ENCODE results near the gene SAMD11. TPM values are rescaled to one million over a fixed set of nuclear protein-coding genes. Genes with fewer than 3 reads are reported as not detected.
"Not testable (repeated sequence)": the region's sequence is repeated elsewhere in the genome, so short reads cannot be mapped to it uniquely, and the experiment has no call there.

The SAMD11 gene
- total RNA-seq, 1 donor from 2014 or later: 1.7 TPM

DNA sequence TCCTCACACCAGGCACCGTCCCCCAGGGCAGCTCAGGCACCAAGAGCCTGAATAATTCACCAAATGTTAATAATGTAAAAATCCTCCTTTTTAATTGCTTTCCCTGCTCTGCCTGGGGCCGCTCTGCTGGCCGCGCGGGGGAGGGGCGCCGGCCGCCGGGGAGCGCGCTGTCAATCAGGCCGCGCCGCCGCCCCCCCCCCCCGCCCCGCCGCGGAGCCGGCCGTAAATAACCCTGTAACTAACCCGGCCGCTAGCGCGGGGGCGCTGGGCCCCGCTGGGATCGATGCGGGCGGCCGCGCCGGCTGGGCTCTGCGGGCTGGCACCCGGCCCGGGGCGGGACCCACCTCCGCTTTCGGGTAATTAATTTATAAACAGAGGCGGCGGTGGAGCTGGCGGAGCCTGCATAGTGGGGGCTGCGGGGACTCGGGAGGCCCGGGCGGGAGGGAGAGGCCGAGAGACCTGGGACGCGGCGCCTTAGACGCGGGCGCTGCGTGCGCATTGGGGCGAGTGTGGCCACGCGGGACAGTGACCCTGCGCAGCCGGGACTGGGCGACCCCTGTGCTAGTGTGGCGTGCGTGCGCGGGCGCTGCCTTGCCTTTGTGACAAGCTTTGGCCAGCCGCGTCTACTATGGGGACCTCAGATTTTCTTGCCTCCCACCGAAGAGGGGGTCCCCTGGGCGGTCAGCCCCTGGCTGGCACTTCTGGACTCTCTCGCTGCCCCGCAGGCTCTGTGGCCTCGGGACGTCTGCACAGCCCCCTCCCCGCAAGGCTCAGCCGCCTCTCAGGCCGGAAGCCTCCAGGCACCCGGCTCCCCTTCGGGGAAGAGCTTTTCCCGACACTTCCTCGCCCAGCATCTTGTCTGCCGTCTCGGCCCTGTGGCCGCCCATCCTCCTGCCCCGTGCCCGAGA, 16.6 kb downstream of the SAMD11 start:
- intact Hi-C loops (cut with DNase I): no loop called here
- peak; percentile 11 for ATAC-seq
- no peak for DNase-seq (ENCODE audit: missing footprints)

DNA sequence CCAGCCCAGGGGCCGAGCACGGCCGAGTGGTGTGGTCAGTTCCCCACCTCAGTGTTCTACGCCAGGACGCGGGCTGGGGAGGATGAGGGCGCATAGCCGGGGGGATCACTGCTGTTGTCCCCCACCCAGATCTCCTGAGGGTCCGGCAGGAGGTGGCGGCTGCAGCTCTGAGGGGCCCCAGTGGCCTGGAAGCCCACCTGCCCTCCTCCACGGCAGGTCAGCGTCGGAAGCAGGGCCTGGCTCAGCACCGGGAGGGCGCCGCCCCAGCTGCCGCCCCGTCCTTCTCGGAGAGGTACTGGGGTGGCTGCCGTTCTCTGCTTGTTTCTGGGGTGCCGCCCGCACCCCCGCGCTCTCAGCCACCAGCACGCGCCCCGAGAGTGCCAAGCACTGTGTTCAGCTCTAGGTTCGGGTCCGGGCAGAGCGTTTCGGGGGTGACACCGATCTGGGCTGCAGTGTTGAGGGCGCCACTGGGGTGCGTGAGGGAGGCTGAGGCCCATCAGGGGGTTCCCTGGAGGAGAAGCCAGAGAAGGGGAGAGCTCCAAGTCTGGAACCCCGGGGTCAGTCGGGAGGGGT, 17.4 kb downstream of the SAMD11 start:
- no peak for ATAC-seq
- DNase-seq (ENCODE audit: missing footprints): no peak
- intact Hi-C loops (cut with DNase I): no loop called here

DNA sequence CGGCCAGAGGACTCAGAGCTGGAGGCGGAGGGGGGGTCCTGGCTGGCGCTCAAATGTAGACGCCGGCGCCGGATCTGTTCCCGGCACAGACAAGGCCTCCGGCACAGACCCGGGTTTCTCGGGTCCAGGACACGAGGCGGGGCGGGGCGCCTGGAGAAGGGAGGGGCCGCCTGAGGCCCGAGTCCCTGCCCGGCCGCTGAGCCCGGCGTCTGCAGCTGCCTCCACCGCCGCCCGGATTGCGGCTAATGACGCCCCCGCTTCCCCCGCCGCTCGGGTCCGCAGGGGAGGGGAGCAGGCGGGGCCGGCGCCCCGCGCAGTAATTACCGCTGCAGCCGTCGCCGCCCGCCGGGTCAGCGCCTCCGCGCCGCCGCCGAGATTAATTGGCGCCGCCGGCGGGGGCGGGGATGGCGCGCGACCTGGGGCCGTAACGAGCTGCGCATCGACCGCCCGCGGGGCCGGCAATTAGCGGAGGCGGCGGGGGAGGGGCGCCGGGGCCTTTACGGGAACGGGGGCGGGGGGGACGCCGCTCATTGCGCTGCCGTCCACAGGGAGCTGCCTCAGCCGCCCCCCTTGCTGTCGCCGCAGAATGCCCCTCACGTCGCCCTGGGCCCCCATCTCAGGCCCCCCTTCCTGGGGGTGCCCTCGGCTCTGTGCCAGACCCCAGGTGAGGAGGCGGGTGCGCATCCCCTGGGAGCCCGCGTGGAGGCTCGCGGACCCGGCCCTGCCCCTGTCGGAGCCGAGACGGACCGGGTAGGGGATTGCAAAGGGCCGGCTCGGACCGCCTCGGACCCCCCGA, 18.1 kb downstream of the SAMD11 start:
- peak; percentile 36 for ATAC-seq
- intact Hi-C loops (cut with DNase I): no loop called here

DNA sequence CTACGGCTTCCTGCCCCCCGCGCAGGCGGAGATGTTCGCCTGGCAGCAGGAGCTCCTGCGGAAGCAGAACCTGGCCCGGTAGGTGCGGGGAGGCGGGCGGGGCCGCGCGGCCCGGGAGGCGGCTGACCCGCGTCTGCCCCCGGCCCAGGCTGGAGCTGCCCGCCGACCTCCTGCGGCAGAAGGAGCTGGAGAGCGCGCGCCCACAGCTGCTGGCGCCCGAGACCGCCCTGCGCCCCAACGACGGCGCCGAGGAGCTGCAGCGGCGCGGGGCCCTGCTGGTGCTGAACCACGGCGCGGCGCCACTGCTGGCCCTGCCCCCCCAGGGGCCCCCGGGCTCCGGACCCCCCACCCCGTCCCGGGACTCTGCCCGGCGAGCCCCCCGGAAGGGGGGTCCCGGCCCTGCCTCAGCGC, 18.7 kb downstream of the SAMD11 start:
- DNase-seq (ENCODE audit: missing footprints) (no peak), ATAC-seq (no peak)
- intact Hi-C loops (cut with DNase I): no loop called here

More for the DNA sequence above, 18.1 kb downstream of the SAMD11 start:
- DNase-seq (ENCODE audit: missing footprints): peak; percentile 88

DNA sequence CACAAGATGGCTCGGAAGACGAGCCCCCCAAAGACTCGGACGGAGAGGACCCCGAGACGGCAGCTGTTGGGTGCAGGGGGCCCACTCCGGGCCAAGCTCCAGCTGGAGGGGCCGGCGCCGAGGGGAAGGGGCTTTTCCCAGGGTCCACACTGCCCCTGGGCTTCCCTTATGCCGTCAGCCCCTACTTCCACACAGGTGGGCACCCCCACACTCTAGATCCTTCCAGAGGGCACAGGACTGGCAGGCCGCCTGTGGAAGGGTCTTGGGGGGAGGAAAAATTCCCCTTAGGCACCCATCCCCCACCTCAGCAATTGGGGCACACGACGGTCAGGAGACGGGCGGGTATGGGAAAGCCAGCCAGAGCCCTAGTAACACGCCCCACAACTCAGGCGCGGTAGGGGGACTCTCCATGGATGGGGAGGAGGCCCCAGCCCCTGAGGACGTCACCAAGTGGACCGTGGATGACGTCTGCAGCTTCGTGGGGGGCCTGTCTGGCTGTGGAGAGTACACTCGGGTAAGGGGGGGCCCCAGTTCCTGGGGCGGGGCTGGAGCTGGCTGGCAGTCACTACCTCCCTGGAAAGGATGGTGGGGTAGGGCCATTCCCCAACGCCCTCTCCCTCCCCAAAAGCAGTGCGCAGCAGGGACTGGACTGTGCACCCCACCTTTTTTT, 19.3 kb downstream of the SAMD11 start:
- DNase-seq (ENCODE audit: missing footprints): peak; percentile 87
- ATAC-seq: peak; percentile 37
- intact Hi-C loops (cut with DNase I): no loop called here

DNA sequence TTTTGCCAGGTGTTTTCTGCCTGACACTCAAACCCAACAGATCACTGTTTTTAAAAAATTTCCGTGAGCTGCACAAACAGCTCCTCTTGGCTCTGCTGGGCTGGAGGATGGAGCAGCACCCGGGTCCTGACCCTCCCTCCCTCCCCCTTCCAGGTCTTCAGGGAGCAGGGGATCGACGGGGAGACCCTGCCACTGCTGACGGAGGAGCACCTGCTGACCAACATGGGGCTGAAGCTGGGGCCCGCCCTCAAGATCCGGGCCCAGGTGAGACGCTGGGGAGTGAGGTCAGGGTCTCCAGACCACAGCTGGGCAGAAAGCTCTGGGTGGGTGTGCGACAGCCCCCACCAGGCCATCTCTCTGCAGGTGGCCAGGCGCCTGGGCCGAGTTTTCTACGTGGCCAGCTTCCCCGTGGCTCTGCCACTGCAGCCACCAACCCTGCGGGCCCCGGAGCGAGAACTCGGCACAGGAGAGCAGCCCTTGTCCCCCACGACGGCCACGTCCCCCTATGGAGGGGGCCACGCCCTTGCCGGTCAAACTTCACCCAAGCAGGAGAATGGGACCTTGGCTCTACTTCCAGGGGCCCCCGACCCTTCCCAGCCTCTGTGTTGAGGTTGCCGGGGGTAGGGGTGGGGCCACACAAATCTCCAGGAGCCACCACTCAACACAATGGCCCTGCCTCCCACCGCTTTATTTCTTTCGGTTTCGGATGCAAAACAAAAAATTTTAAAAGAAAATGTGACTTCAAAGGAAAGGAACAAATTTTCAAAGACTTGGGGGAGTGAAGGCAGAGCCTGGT, 20.0 kb downstream of the SAMD11 start:
- DNase-seq (ENCODE audit: missing footprints) (no peak), ATAC-seq (no peak)
- intact Hi-C loops (cut with DNase I): no loop called here

DNA sequence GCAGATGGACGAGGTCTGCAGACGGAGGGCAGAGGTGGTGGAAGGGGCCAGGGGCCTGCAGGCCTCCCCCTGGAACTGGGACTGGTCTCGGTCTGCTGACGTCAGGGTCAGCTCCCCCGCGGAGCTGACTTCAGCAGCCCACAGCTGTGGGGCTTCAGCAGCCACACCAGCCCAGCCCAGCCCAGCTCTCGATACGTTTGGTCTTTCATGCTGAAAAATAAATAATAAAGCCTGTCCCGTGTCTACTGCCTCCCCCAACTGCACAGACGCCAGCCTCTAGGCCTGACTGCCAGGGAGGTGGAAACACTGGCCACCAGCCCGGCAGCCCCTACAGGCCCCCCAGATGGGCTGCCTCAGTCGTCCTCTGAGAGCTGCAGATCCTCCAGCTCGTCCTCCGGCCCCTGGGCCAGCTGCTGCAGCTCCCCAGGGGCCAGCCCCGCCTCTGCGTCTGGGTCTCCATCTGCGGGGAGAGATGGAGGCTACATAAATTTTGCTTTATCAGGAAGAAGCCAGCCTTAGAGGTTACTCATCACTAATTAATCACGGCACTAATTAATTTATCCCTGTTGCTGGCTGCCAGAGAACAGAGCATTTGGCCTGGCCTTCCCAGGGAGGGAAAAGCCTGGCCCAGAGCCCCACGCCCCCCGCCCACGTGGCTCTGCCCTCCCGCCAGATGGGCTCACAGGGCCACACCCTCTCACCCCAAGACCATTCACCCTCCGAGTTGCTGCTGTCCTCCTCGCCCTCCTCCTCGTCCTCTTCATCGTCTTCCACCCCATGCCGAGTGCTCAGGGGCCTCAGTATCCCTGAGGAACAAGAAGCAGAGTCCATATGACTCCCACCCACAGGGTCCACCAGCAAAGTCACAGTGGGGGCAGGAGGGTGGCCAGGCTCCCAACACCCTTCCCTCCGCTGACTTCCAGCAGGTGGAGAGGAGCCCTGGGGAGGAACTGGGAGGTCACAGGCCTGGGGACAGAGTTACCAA, 20.9 kb downstream of the SAMD11 start:
- intact Hi-C loops (cut with DNase I): no loop called here
- ATAC-seq (peak; percentile 46), DNase-seq (ENCODE audit: missing footprints) (no peak)

DNA sequence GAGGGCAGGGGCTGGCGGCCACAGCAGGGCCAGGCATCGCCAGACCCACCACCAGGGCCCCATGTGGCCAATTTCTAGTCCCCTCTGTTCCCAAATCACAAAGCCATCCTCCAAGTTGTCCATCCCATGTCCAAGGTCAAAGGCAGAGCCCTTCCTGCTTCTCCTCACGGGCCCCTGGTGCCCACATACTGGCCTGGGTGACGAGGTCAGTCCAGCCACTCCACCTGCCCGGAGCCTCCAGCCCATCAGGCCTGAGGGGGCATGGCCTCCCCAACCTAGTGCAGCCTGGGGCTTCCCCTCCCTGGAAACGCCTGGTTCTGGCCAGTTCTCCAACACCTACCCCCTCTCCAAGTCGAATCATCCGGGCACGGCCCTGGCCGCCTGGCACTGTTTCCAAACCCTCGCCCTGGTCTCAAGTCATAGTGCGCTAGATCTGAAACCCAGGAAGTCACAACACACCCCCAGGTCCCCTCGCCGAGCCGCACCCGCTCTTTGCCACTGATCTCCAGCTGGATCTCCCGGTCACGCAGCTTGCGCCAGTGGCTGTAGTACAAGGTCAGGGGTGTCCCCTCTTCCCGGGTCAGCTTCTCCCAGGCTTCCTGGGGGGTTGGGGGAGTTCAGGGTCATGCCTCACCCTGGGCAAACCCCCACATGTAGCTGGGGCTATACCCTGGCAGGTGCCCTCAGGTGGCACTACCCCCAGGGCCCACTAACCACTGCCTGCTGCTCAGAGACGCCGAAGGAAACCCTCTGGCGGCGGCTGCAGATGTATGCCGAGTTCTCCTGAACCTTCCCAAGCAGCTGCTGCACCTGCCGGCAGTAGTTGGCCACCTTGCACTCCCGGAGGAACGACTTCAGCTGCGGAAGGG, 22.2 kb downstream of the SAMD11 start:
- ATAC-seq (no peak), DNase-seq (ENCODE audit: missing footprints) (no peak)
- intact Hi-C loops (cut with DNase I): no loop called here

DNA sequence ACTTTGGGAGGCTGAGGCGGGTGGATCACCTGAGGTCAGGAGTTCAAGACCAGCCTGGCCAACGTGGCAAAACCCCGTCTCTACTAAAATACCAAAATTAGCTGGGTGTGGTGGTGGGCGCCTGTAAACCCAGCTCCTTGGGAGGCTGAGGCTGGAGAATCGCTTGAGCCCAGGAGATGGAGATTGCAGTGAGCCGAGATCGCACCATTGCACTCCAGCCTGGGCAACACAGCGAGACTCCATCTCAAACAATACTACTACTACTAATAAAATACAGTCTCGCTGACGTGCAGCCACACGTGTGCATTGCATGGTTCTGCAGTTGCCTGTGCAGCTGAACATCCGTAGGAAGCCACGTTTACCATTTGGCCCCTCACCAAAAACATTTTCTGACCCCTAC, 23.1 kb downstream of the SAMD11 start:
- DNase-seq (ENCODE audit: missing footprints); intact Hi-C loops (cut with DNase I); ATAC-seq: not testable (repeated sequence)

DNA sequence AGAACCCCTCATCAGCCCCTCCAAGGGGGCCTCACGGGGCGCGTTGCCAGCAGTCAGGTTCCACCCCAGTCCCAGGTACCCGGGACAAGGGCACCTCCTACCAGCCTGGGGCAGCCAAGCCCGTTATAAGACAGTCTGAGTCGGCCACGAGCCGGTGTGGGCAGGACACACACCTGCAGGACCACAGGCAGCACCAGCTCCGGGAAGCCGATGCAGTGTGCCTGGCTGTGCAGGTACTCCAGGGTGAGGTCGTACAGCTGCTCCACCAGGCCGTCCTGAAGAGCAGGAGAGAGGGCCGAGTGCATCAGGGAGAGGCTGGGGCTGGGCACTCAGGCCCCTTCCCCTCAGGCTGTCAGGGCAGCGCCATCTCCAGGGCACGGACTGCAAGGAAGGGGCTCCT, 24.2 kb downstream of the SAMD11 start:
- intact Hi-C loops (cut with DNase I): no loop called here
- DNase-seq (ENCODE audit: missing footprints): no peak
- no peak for ATAC-seq

DNA sequence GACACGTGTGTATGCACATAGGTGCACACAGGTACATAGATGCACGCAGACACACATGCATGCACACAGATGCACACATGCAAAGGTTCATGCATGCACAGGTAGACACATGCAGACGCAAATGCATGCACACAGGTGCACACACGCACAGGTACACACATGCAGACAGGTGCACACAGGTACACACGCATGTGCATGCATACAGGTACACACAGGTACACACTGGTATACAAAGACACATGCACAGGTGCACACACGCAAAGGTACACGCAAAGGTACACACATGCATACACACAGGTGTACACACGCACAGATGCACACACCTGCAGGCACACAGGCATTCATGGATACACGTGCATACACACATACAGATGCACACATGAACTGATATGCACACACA, 26.5 kb downstream of the SAMD11 start:
- ATAC-seq: no peak
- intact Hi-C loops (cut with DNase I): no loop called here
- no peak for DNase-seq (ENCODE audit: missing footprints)

DNA sequence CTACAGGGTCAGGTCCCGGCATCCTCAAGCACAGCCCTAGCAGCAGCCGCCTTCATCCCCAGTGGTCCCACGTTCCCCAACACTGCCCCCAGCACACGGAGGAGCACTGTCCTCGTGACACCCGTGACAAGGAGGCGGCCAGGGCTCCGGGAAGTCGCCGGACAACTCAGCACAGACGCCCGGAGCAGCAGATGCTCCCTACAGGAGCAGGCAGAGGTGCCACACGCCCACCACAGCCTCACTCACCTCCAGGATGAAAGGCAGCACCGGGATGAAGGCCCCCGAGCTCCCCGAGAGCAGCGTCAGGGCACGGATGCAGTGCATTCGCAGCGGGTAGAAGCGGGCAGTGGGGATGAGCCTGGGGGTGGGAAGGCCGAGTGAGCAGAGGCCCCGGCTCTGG, 27.2 kb downstream of the SAMD11 start:
- ATAC-seq (no peak), DNase-seq (ENCODE audit: missing footprints) (no peak)
- intact Hi-C loops (cut with DNase I): no loop called here

DNA sequence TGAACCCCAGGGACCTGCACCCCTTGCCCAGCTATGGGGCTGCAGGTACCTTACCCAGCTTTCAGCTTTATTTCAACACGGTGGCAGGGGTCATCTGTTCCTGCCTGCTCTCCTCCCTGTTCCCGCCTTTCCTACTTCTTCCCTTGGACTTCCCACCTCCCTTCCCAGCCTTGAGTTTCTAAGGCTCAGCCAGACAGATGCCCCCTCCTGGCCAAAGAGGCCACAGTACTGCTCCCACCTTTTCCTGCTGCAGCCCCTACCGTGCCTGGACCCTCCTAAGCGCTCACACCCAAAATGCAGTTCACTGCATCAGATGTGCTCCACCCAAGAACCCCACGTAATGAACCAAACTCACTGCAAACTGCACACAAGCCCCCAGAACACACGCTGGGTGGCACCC, 27.6 kb downstream of the SAMD11 start:
- intact Hi-C loops (cut with DNase I): no loop called here
- no peak for ATAC-seq
- no peak for DNase-seq (ENCODE audit: missing footprints)

DNA sequence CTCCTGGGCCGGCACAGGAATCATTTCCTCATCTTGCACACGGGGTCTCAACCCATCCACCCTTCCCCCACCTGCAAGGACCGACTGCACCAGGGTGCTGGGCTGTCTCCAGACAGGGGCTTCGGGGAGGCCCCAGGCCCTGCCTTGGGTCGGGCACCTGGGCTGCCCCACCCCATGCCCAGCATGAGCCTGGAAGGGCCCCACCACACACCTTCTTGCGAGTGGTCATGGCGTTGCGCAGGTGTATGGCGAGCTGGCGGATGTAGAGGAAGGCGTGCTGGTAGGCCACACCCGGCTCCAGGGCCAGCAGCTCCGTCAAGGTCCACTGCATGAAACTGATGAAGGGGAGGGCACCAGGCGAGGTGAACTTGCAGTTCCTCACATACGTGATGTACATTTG, 28.5 kb downstream of the SAMD11 start:
- intact Hi-C loops (cut with DNase I): no loop called here
- DNase-seq (ENCODE audit: missing footprints): no peak
- ATAC-seq: no peak

DNA sequence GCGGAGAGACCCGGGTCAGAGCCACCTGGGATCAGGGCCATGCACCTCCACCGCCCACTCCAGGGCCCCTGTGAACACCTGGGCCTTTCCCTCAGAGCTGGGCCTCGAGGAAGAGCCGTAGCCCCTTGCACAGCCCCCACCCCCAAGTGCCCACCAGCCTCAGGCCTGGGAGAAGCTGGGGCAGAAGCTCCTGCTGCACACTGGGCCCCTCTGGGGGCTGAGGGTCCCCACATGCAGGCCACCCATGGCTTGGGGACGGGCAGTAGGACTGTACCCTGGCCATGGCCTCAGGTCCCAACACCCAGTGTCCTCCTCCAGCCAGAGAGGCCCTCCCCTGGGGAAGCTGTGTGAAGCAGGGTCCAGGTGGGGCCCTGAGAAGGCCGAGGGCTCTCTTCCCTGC, 28.9 kb downstream of the SAMD11 start:
- ATAC-seq: no peak
- intact Hi-C loops (cut with DNase I): no loop called here

DNA sequence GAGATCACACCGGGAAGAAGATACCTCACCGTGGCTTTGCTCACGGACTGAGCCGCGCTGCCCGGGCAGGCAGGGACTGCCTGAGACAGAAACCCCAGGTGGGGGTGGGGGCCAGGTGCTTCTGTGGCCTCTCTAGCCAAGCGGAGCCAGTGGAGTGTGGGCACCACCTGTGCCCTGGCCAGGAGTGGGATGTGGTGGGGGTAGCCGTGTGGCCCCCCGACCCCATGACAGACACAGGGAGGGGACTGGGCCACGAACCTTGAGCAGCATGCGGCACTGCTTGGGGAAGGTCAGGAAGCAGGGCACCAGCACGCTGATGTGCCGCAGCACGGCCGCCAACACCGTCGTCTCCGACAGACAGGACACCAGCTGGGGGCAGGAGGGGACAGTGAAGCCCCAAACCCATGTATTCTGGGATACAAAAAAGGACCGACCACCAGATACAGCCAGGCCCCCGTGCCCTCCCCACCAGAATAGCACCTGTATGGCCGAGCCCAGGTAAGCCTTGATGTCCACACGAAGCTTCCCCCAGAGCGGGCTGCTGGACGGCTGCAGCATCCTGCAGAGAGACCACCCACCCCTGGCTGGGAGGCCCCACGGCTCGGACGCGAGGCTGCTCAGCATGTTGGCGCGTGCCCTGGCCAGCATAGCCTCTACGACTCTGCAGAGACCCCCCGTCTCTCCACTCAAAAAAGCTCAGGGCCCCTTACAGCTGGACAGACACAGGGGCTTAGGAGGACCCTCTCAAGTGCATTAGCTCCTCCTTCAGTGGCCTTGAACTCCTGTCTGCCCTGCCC, 30.0 kb downstream of the SAMD11 start:
- intact Hi-C loops (cut with DNase I): no loop called here
- ATAC-seq (no peak), DNase-seq (ENCODE audit: missing footprints) (no peak)

More for the DNA sequence above, 28.9 kb downstream of the SAMD11 start:
- DNase-seq (ENCODE audit: missing footprints): no peak

Data from Right ventricle myocardium inferior (tissue), 1 donor.